HFF-Myc (cell line): ENCODE results near the gene OBP2B.

ENCODE experiments used
- DNase-seq: peaks from one replicate; pipeline ENCODE4 v3.0.0-alpha.2; 2011; ENCODE audit warnings: low read depth; ENCODE audit errors: extremely low read depth
- H3K4me3 ChIP-seq: replicated peaks from 2 replicates; pipeline ENCODE4 v1.5.1; 2011; ENCODE audit warnings: low read depth, mild to moderate bottlenecking, control low read depth, low read length
- TF ChIP-seq, protein P1 (sequence below): IDR thresholded peaks from 2 replicates; pipeline ENCODE4 v1.5.1; 2012; ENCODE audit warnings: mild to moderate bottlenecking, low read depth, low read length, control low read depth; ENCODE audit errors: missing control alignments

Gene OBP2B

DNA sequence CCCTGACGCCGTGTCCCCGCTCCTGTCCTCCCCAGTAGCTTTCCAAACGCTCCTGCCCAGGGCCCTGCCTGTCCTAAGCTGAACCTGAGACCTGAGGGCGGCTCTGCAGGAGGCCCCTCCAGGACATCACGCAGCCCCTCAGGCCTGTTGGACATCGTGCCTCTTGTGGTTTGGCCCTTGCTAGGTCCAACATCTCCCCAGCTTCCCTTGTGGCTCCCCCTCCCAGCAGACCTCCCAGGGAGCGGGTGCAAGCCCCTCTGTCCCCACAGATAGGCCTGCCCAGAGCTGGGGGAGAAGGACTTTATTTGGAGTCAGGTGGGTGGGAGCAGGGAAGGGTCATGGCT, 4.1 kb downstream of the OBP2B start:
- TF ChIP-seq, protein P1, sequence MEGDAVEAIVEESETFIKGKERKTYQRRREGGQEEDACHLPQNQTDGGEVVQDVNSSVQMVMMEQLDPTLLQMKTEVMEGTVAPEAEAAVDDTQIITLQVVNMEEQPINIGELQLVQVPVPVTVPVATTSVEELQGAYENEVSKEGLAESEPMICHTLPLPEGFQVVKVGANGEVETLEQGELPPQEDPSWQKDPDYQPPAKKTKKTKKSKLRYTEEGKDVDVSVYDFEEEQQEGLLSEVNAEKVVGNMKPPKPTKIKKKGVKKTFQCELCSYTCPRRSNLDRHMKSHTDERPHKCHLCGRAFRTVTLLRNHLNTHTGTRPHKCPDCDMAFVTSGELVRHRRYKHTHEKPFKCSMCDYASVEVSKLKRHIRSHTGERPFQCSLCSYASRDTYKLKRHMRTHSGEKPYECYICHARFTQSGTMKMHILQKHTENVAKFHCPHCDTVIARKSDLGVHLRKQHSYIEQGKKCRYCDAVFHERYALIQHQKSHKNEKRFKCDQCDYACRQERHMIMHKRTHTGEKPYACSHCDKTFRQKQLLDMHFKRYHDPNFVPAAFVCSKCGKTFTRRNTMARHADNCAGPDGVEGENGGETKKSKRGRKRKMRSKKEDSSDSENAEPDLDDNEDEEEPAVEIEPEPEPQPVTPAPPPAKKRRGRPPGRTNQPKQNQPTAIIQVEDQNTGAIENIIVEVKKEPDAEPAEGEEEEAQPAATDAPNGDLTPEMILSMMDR: no peak
- DNase-seq: no peak
- H3K4me3 ChIP-seq: no peak overlapping the region

DNA sequence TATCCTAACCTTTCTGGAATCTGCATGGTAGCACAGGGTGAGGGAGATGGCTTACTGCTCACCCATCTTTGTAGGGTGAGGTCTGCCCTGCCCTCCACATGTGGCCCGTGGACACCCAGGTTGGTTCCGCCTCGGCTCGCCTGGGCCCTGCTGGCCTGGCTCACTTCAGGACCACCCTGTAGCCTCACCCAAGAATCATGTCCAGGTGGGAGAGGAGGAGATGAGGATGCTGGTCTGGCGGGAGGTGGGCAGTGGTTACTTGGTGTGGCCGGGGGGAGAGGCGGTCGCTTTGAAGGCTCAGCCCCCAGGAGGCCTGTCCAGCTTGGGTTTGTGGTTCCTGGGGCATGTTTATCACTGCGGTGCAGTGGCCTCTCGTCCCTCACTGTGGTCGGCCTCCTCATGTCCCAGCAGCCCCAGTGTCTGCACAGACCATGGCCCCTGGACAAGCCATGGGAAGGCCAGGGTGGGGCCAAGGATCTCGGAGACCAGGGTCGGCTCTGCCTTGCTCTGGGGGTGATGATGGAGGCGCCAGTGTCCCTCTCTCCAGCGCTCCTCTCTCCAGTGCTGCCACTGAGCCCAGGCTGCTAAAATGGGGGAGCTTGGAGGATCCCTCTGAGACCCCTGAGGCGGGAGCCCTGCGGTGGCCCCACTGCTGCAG, 4.6 kb downstream of the OBP2B start:
- TF ChIP-seq, protein P1: no peak
- H3K4me3 ChIP-seq: no peak overlapping the region
- no peak for DNase-seq

DNA sequence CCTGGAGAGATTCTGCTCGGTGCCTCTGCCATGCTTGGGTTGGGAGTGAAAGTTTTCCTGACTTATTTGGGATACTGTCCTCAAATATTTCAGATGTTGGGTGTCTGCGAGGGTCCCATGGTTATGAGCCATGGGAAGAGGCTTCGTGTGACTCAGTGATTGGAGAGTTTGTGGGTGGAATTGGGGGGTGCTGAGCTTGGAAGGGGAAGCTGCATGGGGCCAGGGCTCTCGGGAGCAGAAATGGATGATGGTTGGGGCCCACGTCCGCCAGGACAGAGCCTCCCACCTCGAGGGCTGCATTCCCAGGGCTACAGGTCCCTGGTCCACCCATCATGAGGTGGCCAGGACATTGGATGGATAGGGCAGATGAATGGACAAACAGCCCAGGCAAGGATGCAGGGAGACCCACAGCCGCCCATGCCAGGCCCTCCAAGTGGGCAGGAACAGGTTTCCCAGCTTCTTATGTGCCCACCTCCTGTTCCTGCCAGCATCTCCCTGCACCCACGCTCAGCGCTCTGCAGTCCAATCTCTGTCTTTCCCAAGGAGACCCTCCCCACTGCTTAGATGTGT, 5.5 kb downstream of the OBP2B start:
- no peak overlapping the region for H3K4me3 ChIP-seq
- TF ChIP-seq, protein P1: no peak
- DNase-seq: no peak

DNA sequence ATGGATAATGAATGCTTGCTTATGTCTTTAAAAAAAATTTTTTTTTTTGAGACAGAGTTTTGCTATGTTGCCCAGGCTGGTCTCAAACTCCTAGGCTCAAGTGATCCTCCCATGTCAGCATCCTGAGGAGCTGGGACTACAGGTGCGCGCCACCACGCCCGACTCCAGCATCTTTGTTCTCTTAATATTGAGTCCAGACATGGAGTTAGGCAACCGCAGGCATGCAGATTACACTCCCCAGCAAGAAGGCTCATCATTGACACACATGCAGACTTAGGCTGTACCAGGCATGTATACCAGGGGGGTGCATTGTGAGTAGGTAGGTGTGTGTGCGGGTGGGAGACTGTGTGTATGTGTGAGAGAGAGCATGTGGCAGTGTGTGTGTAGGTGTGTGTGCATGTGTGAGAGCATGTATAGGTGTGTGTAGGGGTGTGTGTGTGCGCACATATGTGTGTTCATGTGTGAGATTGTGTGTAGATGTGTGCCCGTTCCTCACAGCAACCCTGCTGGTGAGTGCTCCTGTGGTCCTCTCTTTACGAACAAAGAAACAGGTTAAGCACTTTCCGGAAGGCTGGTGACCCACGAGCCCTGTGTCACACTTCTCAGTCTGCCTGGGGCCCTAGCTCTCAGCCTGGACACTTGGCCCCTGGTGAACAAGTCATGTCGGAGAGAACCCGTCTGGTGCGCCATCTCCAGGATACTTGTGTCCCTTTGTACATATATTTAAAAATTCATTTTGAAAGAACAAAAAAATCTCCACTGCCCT, 6.2 kb downstream of the OBP2B start:
- TF ChIP-seq, protein P1: no peak
- H3K4me3 ChIP-seq: no peak overlapping the region
- no peak for DNase-seq

DNA sequence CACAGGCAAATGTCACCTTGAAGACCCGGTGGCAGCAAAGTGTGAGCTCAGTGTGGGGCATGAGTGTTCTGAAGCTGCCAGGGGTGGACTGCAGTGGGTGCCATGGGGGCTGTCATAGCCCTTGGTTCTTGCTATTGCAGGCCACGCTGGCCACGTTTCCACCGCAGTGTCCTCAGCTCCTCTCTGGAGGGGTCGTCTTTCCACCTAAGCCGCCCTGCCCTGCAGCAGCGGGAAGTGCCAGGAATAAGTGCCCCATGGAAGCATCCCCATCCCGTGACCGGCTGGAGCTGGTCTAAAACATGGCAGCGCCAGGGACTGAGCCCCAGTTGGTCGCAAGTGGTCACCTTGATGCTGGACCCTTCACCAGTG, 6.9 kb downstream of the OBP2B start:
- TF ChIP-seq, protein P1: no peak
- no peak for DNase-seq

DNA sequence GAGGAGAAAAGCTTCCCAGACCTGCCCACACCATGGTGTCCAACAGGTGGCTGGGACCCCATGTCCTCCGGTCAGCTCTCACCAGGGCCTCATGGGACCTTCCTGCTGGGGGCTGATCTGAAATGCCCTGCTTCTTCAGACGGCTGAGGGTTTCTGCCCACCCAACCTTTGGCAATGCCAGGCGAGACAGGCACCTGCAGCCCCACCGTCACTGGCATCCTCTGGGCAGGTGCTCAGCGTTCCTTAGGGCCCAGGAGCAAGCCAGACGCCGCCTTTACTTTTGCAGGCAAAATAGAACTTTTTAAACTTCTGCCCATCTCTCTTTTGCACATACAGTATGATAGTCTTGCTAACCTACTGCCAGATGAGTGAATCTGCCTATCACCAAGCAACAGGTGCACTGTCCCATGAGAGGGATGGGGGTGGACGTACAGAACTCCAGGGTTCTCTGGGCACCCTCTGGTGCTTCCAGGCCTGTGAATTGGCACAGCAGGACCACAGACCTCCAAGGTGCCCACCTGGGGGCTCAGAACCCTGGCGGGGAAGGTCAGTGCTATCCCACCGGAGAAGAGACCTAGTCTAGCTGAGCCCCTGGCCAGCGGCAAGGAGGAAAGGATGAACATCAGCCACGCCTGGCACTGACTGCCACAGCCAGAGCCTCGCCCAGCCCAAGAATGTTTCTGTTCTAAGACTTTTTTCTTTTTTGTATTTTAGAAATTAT, 7.5 kb downstream of the OBP2B start:
- no peak overlapping the region for H3K4me3 ChIP-seq
- TF ChIP-seq, protein P1: no peak
- DNase-seq: no peak

More for the DNA sequence above, 6.9 kb downstream of the OBP2B start:
- no peak overlapping the region for H3K4me3 ChIP-seq
